OCI-LY1 (cell line): Measurements from ENCODE around the gene CD82.

Experiments used
- H2AFZ ChIP-seq: fragments of 200-600 bp; sonication (generic), shearing (Covaris generic); 2 replicates; pipeline ENCODE4 v1.6.0; 2014; ENCODE audit warnings: antibody characterized with exemption, mild to moderate bottlenecking, low read length
- H3F3A ChIP-seq: fragments of 200-600 bp; sonication (generic), shearing (Covaris generic); 2 replicates; pipeline ENCODE4 v1.6.0; 2014; ENCODE audit warnings: mild to moderate bottlenecking, antibody characterized with exemption, low read length, moderate library complexity; ENCODE audit not compliant: insufficient read depth
- H3K27ac ChIP-seq: fragments of 200-600 bp; sonication (generic); 2 replicates; pipeline ENCODE4 v1.5.1; 2014; ENCODE audit warnings: low read length, mixed run types, mild to moderate bottlenecking, low read depth; ENCODE audit not compliant: poor library complexity, severe bottlenecking
- H3K27me3 ChIP-seq: fragments of 200-600 bp; sonication (generic); 2 replicates; pipeline ENCODE4 v1.6.0; 2014; ENCODE audit warnings: antibody characterized with exemption, mild to moderate bottlenecking, low read length, moderate library complexity; ENCODE audit not compliant: insufficient read depth
- H3K36me3 ChIP-seq: fragments of 200-600 bp; sonication (generic); 2 replicates; pipeline ENCODE4 v1.6.1; 2014; ENCODE audit warnings: mild to moderate bottlenecking, antibody characterized with exemption, low read length, moderate library complexity, mixed read lengths; ENCODE audit not compliant: insufficient read depth
- H3K4me1 ChIP-seq: fragments of 200-600 bp; sonication (generic); 2 replicates; pipeline ENCODE4 v1.5.1; 2014; ENCODE audit warnings: mild to moderate bottlenecking, low read length, moderate library complexity; ENCODE audit not compliant: insufficient read depth, severe bottlenecking
- H3K4me2 ChIP-seq: fragments of 200-600 bp; sonication (generic), shearing (Covaris generic); 2 replicates; pipeline ENCODE4 v1.6.1; 2014; ENCODE audit warnings: low read length
- H3K4me3 ChIP-seq: fragments of 200-600 bp; sonication (generic); 2 replicates; pipeline ENCODE4 v1.5.1; 2014; ENCODE audit warnings: low read length, low read depth, mild to moderate bottlenecking, mixed read lengths; ENCODE audit not compliant: poor library complexity, severe bottlenecking
- H3K79me2 ChIP-seq: fragments of 200-600 bp; shearing (Covaris generic); 2 replicates; pipeline ENCODE4 v1.6.1; 2016; ENCODE audit warnings: mixed run types, low read length, mixed read lengths; ENCODE audit not compliant: insufficient read depth
- H3K9ac ChIP-seq: fragments of 200-600 bp; sonication (generic), shearing (Covaris generic); 2 replicates; pipeline ENCODE4 v1.6.1; 2014; ENCODE audit warnings: mild to moderate bottlenecking, low read length, mixed read lengths
- H3K9me2 ChIP-seq: fragments of 200-600 bp; sonication (generic), shearing (Covaris generic); 2 replicates; pipeline ENCODE4 v1.6.1; 2014; ENCODE audit warnings: low read depth, mild to moderate bottlenecking, low read length, mixed read lengths
- H3K9me3 ChIP-seq: fragments of 200-600 bp; shearing (Covaris generic); 2 replicates; pipeline ENCODE4 v1.6.1; 2014; ENCODE audit warnings: low read length, mixed read lengths
- H4K20me1 ChIP-seq: fragments of 200-600 bp; sonication (generic), shearing (Covaris generic); 2 replicates; pipeline ENCODE4 v1.6.0; 2016; ENCODE audit warnings: mild to moderate bottlenecking, low read length; ENCODE audit not compliant: insufficient read depth
- CTCF ChIP-seq: fragments of 200-600 bp; sonication (generic), shearing (Covaris generic); IDR thresholded peaks from 2 replicates; pipeline ENCODE4 v1.5.1; 2017; ENCODE audit warnings: mild to moderate bottlenecking, antibody characterized with exemption, low read length, moderate library complexity, mixed read lengths
- EZH2 ChIP-seq: fragments of 200-600 bp; sonication (generic), shearing (Covaris generic); IDR thresholded peaks from 2 replicates; pipeline ENCODE4 v1.8.0; 2017; ENCODE audit warnings: borderline replicate concordance, mixed run types, mild to moderate bottlenecking, antibody characterized with exemption, low read length, moderate library complexity, mixed read lengths

Gene CD82

GRCh38 chr11:44522294-44522693, 43.2 kb upstream of the CD82 start:
- Histone ChIP-seq H3K79me2 (no peaks in the 10 kb centered on the region), H3K9me3 (no peaks in the 10 kb centered on the region), H3K27ac (no peak overlapping the region), H3K9ac (no peak overlapping the region), H3K9me2 (no peaks in the 10 kb centered on the region), H3K4me1 (no peaks in the 10 kb centered on the region), H3K36me3 (no peaks in the 10 kb centered on the region), H2AFZ (no peak overlapping the region), H4K20me1 (no peaks in the 10 kb centered on the region), H3K4me3 (no peak overlapping the region), H3K4me2 (no peak overlapping the region), H3K27me3 (peaks cover 6% of the 10 kb centered on the region), H3F3A (no peaks in the 10 kb centered on the region)
- no peak for TF ChIP-seq CTCF
- no peak for TF ChIP-seq EZH2

- no peaks in the 10 kb centered on the region for H3K36me3 ChIP-seq
- H3K27ac ChIP-seq = no peak overlapping the region
- H3K4me1 ChIP-seq = no peaks in the 10 kb centered on the region
- no peak overlapping the region for H3K4me3 ChIP-seq
- no peaks in the 10 kb centered on the region for H3K9me2 ChIP-seq
- H3K9me3 ChIP-seq = no peaks in the 10 kb centered on the region
- no peaks in the 10 kb centered on the region for H4K20me1 ChIP-seq
- H3F3A ChIP-seq = no peaks in the 10 kb centered on the region
- H3K4me2 ChIP-seq = no peak overlapping the region
- H3K79me2 ChIP-seq = no peaks in the 10 kb centered on the region
- no peaks in the 10 kb centered on the region; the same call in 1 of the 2 replicates for H3K27me3 ChIP-seq
- no peak overlapping the region for H2AFZ ChIP-seq
- H3K9ac ChIP-seq = no peak overlapping the region
- TF ChIP-seq CTCF (no peak), EZH2 (no peak)
These were observed 41.1 kb upstream of the CD82 start for GRCh38 chr11:44524346-44524745.

- H3K4me3 ChIP-seq = no peak overlapping the region
- no peaks in the 10 kb centered on the region for H4K20me1 ChIP-seq
- no peaks in the 10 kb centered on the region; the same call in 1 of the 2 replicates for H3K27me3 ChIP-seq
- no peak overlapping the region for H3K9ac ChIP-seq
- H3F3A ChIP-seq = no peaks in the 10 kb centered on the region
- H3K4me2 ChIP-seq = no peak overlapping the region
- H3K9me2 ChIP-seq = no peaks in the 10 kb centered on the region
- H3K79me2 ChIP-seq = no peaks in the 10 kb centered on the region
- H3K4me1 ChIP-seq = no peaks in the 10 kb centered on the region
- TF ChIP-seq CTCF (no peak), EZH2 (no peak)
- no peaks in the 10 kb centered on the region for H3K9me3 ChIP-seq
- no peaks in the 10 kb centered on the region for H3K36me3 ChIP-seq
- H3K27ac ChIP-seq = no peak overlapping the region
- no peak overlapping the region for H2AFZ ChIP-seq
These were observed 40.7 kb upstream of the CD82 start for GRCh38 chr11:44524751-44525201.
